Measurements from ENCODE around the gene MARCHF4.
"Not testable (repeated sequence)": the region's sequence is repeated elsewhere in the genome, so short reads cannot be mapped to it uniquely, and the experiment has no call there.

MARCHF4 gene

GRCh38 chr2:216391401-216391800, 19.1 kb upstream of the MARCHF4 start:
- DNase-seq = no peak

DNA sequence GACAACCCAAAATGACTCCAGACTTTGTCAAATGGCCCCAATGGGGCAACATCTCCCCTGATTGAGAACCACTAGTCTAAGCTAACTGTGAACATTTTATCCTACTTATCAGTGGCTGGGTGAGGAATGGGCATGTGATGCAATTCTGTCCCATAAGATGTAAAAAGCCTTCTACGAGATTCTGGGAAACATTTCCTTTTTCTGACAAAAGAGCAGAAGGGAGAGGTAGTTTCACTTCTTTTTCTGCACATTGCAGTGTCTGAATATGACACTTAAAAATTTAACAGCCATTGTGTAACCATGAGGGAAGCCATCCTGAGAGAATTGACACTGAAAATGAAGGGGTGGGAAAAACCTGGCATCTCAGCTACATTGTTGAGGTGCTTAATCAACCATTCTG, 17.3 kb upstream of the MARCHF4 start:
- DNase-seq = no peak

- no peak for DNase-seq
Observed at GRCh38 chr2:216388046-216388884, 16.0 kb upstream of the MARCHF4 start.

- DNase-seq = no peak
Observed at GRCh38 chr2:216387262-216387661, 15.0 kb upstream of the MARCHF4 start.

DNA sequence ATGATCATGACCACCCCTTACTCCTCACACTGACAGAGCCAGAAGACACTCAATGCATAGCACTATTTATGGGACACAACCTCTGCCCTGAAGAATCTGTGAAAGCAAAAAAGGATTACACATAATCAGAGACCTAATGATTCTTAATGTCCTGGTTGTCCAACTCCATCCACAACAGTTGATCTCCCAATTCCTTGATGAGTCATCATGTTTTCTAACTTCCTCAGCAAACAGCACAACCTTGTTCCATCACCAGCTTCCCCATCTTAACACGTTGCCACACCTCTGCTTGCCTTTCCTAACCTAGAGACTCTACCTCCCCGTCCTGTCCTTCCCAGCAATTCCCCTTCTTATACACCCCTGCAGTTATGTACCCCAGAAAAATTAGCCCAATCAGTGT, 13.2 kb upstream of the MARCHF4 start:
- no peak for DNase-seq

GRCh38 chr2:216384409-216384808, 12.1 kb upstream of the MARCHF4 start:
- DNase-seq = not testable (repeated sequence)

DNA sequence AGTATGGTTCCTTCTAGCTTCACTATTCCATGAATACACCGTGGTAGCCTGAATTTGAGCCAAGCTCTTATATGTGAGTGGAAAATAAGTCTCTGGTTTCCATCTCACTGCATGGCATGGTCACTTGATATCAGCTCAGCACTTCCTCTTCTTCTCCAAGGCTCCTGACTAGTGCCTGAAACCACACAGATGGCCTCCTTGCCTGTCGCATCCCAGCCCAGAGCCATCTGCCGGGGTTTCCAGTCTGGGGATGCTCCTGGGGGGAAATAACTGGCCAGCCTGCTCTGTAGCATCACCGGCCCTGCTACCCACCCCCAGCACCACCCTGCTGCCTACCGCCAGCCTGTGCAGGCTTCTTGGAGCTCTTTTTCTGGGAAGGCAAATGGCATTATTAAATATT, 7.7 kb upstream of the MARCHF4 start:
- no peak for DNase-seq

- no peak for DNase-seq
Observed at GRCh38 chr2:216375286-216375685, 3.0 kb upstream of the MARCHF4 start.

GRCh38 chr2:216373896-216374295, 1.6 kb upstream of the MARCHF4 start:
- DNase-seq = no peak

DNA sequence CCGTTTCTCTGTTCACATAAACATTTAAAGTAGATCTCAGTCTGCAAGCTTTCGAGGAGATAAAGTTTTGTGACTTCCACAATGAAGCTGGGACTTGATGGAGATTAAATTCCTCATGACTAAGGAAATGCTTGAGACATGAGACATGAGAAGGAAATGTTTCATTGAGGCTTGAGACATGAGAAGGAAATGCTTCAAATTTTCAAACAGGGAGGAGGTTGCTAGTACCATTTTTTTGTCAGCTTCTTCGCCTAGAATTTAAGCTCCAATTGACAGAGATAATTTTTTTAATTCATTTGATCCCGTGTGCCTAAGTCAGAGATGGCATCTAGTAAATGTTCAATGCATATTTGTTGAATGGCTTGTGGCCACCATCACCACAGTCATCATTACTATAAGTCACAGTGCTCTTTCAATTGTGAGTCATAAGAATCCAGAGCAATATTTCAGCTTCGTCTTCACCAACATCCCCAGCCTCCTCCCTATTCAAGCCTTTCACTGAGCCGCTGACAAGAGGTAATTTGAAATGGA, 543 bp upstream of the MARCHF4 start:
- DNase-seq = no peak

DNA sequence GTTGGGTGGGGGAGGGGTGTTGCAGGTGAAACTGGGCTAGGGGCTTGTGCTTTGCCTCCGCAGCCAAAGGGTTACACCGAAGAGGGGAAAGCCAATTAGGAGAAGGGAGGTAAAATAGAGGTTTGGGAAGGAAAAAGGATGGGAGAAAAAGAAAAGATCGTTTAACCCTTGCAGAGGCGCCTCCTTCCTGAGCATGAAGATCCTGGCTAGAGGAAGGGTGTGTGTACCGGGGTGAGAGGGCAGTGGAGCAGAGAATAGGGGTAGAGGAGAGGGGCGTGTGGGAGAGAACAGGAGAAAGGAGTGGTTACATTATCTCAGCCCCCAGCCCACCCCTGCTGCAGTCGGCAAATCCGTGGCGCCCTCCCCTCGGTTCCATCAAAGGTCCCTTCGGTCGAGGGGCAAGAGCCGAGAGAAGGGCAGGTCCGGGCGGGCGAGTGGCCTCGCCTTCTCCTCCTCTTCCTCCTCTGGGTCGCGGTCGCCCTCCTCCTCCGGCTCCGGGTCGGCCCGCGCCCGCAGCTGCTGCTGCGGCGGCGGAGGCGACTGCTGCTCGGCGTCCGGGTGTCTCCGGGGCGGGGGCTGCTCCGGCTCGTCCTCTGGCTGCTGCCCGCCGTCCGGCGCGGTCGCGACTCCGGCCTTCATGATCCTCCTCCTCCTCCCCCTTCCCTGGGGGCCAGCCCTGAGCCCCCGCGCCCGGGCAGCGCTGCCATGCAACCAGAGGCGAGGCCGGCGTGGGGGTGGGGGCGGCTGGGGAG, 1.1 kb downstream of the MARCHF4 start:
- no peak for DNase-seq

GRCh38 chr2:216369821-216370220, 2.5 kb downstream of the MARCHF4 start:
- no peak for DNase-seq

DNA sequence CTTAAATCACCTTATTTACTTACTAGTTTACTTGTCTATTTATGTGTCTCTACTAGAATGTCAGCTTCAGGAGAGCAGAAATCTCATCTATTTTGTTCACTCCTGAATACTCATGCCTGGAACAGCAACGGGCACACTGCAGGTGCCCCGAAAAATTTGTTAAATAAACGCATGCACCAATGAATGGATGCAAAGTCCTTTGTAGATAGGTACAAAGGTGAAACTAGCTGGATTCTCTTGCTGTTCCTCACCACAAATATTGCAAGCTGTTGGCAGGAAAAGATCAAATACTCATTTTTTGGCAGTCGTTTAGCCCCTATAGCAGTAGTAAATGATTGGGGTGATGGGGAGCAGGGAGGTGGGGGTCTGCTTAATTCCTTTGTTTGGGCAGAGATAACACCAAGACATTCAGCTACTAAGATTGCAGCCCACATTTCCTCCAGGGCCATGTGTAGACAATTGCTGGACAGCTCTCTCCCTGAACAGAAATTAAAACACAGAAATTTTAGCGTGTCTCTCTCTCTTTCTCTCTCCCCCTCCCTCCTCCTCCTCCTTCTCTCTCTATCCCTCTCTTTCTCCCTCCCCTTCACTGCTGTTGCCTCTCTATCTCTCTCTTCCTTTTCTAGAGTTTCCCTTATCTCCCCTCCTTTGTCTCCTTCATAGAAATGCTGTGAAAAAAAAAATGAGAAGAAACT, 5.4 kb downstream of the MARCHF4 start:
- DNase-seq = no peak

- no peak for DNase-seq
Observed at GRCh38 chr2:216365518-216365917, 6.8 kb downstream of the MARCHF4 start.

GRCh38 chr2:216363221-216363620, 9.1 kb downstream of the MARCHF4 start:
- DNase-seq = no peak

- no peak for DNase-seq
Observed at GRCh38 chr2:216362730-216363129, 9.6 kb downstream of the MARCHF4 start.

GRCh38 chr2:216355711-216356110, 16.6 kb downstream of the MARCHF4 start:
- DNase-seq = no peak

GRCh38 chr2:216354306-216354705, 18.0 kb downstream of the MARCHF4 start:
- no peak for DNase-seq

- DNase-seq = no peak
Observed at GRCh38 chr2:216352653-216353270, 19.5 kb downstream of the MARCHF4 start.

DNA sequence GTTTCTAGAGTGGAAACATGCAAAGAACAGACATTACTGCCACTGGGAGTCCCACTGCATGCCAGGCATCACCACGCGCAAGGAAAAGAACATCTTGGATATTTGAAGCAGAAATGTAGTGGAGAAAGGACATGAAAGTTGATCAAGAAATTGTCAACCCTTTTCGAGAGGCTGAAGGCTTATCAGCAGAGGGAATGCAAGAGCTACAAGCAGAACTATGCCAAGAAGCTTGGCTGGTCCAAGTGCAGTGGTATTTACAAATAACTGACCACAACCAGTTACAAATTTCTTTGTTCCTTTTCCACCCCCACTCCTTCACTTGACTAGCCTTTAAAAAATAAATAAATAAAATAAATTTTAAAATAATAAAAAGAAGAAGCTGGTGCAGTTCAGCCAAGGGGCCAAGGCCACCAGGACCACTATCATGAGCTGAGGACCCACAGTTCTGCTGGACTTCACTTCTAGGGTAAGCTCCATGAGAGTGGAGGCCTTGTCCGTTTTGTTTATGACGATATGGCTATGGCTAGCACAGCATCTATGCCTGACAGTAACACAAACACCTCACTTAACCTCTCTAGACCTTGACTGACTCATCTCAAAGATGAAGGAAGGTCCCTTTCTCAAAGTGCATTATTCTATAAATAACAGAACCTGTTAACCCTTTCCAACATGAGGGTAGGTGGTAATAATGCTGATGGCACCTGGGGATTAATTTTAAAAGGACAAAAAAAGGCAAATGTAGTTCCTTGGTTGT, 20.9 kb downstream of the MARCHF4 start:
- no peak for DNase-seq

GRCh38 chr2:216350214-216350791, 22.0 kb downstream of the MARCHF4 start:
- DNase-seq = peak; percentile 41

DNA sequence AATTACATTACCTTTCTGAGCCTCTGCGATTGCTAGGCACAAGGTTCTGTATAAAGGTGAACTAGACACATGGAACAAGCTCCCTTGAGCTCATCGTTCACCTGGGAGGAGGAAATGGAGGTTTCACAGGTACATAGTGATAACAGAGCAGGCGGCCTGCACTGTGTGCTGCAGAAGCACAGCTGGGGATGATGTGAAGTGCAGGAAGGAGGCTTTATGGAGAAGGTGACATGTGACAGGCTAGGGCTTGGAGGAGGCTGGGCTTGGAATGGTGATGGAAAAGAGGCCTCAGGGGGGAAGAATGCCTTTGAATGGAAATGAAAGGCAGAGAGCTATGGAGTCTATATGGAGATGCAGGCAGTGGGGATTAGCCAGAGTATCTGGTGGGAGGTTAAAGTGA, 22.9 kb downstream of the MARCHF4 start:
- no peak for DNase-seq

Data from CD4-positive, alpha-beta T cell treated with Interleukin-15 for 1 hour (primary cell).